Measurements from ENCODE around the gene EPB41.
A peak's percentile ranks its signal among the peaks of the same experiment; 100 is the strongest.
"Not testable (repeated sequence)": the region's sequence is repeated elsewhere in the genome, so short reads cannot be mapped to it uniquely, and the experiment has no call there.

Gene EPB41

GRCh38 chr1:29084196-29084521, 169.8 kb downstream of the EPB41 start:
- POLR2A ChIA-PET = no interaction called here
- TF ChIP-seq ELF4 (IDR thresholded peaks at IDR 0.05) (no peak), PKNOX1 (IDR thresholded peaks at IDR 0.05) (0 out of 2 replicates have a peak, but pooled peaks have one; percentile 22)
- CTCF ChIA-PET = no interaction called here
- no peak for DNase-seq (ENCODE audit: extremely low spot score)

GRCh38 chr1:29090937-29091618, 176.7 kb downstream of the EPB41 start:
- ChIA-PET POLR2A (no interaction called here), CTCF (interaction anchor here (0.6 kb wide), 1 partner anchor 12 kb away, joined by 3 read pairs; no protein-coding TSS in a partner anchor)
- no peak for DNase-seq (ENCODE audit: extremely low spot score)
- TF ChIP-seq ARNT (IDR thresholded peaks at IDR 0.05) (no peak), FOXA1 (IDR thresholded peaks at IDR 0.05) (no peak), TARDBP (IDR thresholded peaks at IDR 0.05) (no peak), BHLHE40 (IDR thresholded peaks at IDR 0.05; ENCODE audit: borderline replicate concordance) (no peak), ZNF384 (IDR thresholded peaks at IDR 0.05) (no peak), SP1 (IDR thresholded peaks at IDR 0.05) (no peak), HDGF (IDR thresholded peaks at IDR 0.05; ENCODE audit: borderline replicate concordance) (no peak), LEF1 (IDR thresholded peaks at IDR 0.05; ENCODE audit: borderline replicate concordance) (no peak), FOXK2 (IDR thresholded peaks at IDR 0.05) (no peak), CTBP1 (IDR thresholded peaks at IDR 0.05; ENCODE audit: borderline replicate concordance) (no peak), ELF4 (IDR thresholded peaks at IDR 0.05) (no peak), SUZ12 (IDR thresholded peaks at IDR 0.05) (no peak), PKNOX1 (IDR thresholded peaks at IDR 0.05) (no peak), L3MBTL2 (conservative IDR thresholded peaks at IDR 0.05) (no peak), FOXM1 (IDR thresholded peaks at IDR 0.05; ENCODE audit: borderline replicate concordance) (no peak), NFRKB (IDR thresholded peaks at IDR 0.05) (no peak)

GRCh38 chr1:29092704-29093103, 178.3 kb downstream of the EPB41 start:
- DNase-seq (ENCODE audit: extremely low spot score); POLR2A ChIA-PET; CTCF ChIA-PET: not testable (repeated sequence)

- POLR2A ChIA-PET = no interaction called here
- DNase-seq (ENCODE audit: extremely low spot score) = no peak
- TF ChIP-seq NFRKB (IDR thresholded peaks at IDR 0.05) = no peak
- no peak for TF ChIP-seq L3MBTL2 (conservative IDR thresholded peaks at IDR 0.05)
- TF ChIP-seq SP1 (IDR thresholded peaks at IDR 0.05) = no peak
- TF ChIP-seq LEF1 (IDR thresholded peaks at IDR 0.05; ENCODE audit: borderline replicate concordance) = no peak
- TF ChIP-seq HDGF (IDR thresholded peaks at IDR 0.05; ENCODE audit: borderline replicate concordance) = no peak
- no peak for TF ChIP-seq FOXK2 (IDR thresholded peaks at IDR 0.05)
- TF ChIP-seq BHLHE40 (IDR thresholded peaks at IDR 0.05; ENCODE audit: borderline replicate concordance) = no peak
- TF ChIP-seq FOXA1 (IDR thresholded peaks at IDR 0.05) = no peak
- no peak for TF ChIP-seq ELF4 (IDR thresholded peaks at IDR 0.05)
- CTCF ChIA-PET = no interaction called here
Observed at GRCh38 chr1:29094433-29094832, 180.1 kb downstream of the EPB41 start.

GRCh38 chr1:29094954-29095353, 180.6 kb downstream of the EPB41 start:
- ChIA-PET CTCF (no interaction called here), POLR2A (no interaction called here)
- TF ChIP-seq FOXA1 (IDR thresholded peaks at IDR 0.05) (no peak), PKNOX1 (IDR thresholded peaks at IDR 0.05) (no peak), FOXM1 (IDR thresholded peaks at IDR 0.05; ENCODE audit: borderline replicate concordance) (no peak), HDGF (IDR thresholded peaks at IDR 0.05; ENCODE audit: borderline replicate concordance) (no peak), FOXK2 (IDR thresholded peaks at IDR 0.05) (no peak), ELF4 (IDR thresholded peaks at IDR 0.05) (no peak), L3MBTL2 (conservative IDR thresholded peaks at IDR 0.05) (no peak), ARNT (IDR thresholded peaks at IDR 0.05) (no peak), ZNF384 (IDR thresholded peaks at IDR 0.05) (no peak), LEF1 (IDR thresholded peaks at IDR 0.05; ENCODE audit: borderline replicate concordance) (no peak), SP1 (IDR thresholded peaks at IDR 0.05) (no peak), BHLHE40 (IDR thresholded peaks at IDR 0.05; ENCODE audit: borderline replicate concordance) (no peak), NFRKB (IDR thresholded peaks at IDR 0.05) (no peak), SUZ12 (IDR thresholded peaks at IDR 0.05) (no peak), CTBP1 (IDR thresholded peaks at IDR 0.05; ENCODE audit: borderline replicate concordance) (no peak), TARDBP (IDR thresholded peaks at IDR 0.05) (no peak)
- DNase-seq (ENCODE audit: extremely low spot score) = no peak

- TF ChIP-seq PKNOX1 (IDR thresholded peaks at IDR 0.05) (0 out of 2 replicates have a peak, but pooled peaks have one; percentile 14), FOXM1 (IDR thresholded peaks at IDR 0.05; ENCODE audit: borderline replicate concordance) (no peak)
- CTCF ChIA-PET = no interaction called here
- POLR2A ChIA-PET = no interaction called here
- DNase-seq (ENCODE audit: extremely low spot score) = no peak
Observed at GRCh38 chr1:29096231-29096886, 182.0 kb downstream of the EPB41 start.
